Stomach (tissue), 4 donors: ENCODE measurements around the gene CFAP97D1.

Experiments used
- EP300 ChIP-seq: sonication (generic); formaldehyde crosslinking; IDR thresholded peaks from one replicate; pipeline ENCODE4 v1.6.1; 2017; ENCODE audit warnings: antibody characterized with exemption
- POLR2AphosphoS5 ChIP-seq, 3 donors: sonication (generic); formaldehyde crosslinking; IDR thresholded peaks; one replicate each; pipeline ENCODE4 v1.6.1; 2016; ENCODE audit warnings: antibody characterized with exemption in 3 of 3
- TF ChIP-seq, protein P1 (sequence below), 7 experiments: fragments of 450-650 bp in 4 of 7; fragments of 200-600 bp in 3 of 7; sonication (generic) in 3 of 7; IDR thresholded peaks; one replicate each; pipeline ENCODE4 v1.5.1; 2016 to 2019; ENCODE audit warnings: antibody characterized with exemption in 7 of 7, control low read depth in 2 of 7, mild to moderate bottlenecking in 1 of 7

DNA sequence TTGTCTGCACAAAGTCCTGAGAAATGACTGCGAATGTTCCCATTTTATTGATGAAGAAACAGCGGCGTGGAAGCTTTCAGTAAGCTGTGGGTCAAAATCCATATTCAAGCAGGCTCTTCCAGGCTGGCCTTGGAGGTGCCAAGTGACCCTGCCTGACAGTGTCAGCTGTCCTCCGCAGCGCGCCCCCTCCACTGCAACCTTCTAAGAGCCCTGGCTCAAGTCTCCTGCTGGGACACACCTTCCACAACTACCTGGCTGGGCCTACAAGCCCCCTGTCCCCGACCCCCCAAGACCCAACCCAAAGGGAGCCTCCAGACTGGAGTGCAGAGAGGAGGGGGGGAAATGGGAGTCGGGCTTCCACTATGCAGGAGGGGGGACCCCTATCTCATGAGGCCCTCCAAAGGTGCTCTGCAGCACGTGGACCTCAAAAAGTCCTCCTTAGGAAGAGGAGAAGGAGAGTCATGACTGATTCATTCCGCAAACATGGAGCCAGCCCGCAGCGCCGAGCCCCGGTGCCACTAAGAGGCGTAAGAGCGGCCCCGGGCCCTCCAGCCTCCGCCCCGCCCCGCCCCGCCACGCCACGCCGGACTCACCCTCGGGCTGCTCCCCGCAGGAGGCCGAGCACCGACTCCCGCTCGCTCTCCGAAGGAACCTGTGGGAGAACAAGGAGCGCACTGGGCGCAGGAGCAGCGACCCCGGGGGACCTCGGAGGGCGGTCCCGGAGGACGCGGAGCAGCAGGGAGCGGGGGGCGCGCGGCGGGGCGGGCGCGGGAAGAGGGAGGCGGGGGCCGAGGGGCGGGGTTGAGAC lies 52.1 kb downstream of the CFAP97D1 start:
- TF ChIP-seq, protein P1, sequence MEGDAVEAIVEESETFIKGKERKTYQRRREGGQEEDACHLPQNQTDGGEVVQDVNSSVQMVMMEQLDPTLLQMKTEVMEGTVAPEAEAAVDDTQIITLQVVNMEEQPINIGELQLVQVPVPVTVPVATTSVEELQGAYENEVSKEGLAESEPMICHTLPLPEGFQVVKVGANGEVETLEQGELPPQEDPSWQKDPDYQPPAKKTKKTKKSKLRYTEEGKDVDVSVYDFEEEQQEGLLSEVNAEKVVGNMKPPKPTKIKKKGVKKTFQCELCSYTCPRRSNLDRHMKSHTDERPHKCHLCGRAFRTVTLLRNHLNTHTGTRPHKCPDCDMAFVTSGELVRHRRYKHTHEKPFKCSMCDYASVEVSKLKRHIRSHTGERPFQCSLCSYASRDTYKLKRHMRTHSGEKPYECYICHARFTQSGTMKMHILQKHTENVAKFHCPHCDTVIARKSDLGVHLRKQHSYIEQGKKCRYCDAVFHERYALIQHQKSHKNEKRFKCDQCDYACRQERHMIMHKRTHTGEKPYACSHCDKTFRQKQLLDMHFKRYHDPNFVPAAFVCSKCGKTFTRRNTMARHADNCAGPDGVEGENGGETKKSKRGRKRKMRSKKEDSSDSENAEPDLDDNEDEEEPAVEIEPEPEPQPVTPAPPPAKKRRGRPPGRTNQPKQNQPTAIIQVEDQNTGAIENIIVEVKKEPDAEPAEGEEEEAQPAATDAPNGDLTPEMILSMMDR (IDR thresholded peaks at IDR 0.05): no peak
- TF ChIP-seq POLR2AphosphoS5 (IDR thresholded peaks at IDR 0.05) (no peak), EP300 (no peak)
